Measurements from ENCODE around the gene KCNQ4. TPM values are rescaled to one million over a fixed set of nuclear protein-coding genes. Genes with fewer than 3 reads are reported as not detected.

KCNQ4 gene
- 1.4 TPM for total RNA-seq

GRCh38 chr1:40783001-40783905 lies at the start of gene KCNQ4:
KCNQ4 (plus strand) TSS chr1:40783787; CDS start chr1:40784094, 307 bp downstream.

GRCh38 chr1:40862008-40862863 lies 78.6 kb downstream of the KCNQ4 start, which contains the start of gene CITED4:
CITED4 (minus strand) TSS chr1:40862363; CDS start chr1:40862127, 236 bp downstream.

Small RNA genes within 50 kb of the gene (small RNA-seq; reads per million reads assigned to genes)
- gene MIR30C1 (13.8 reads per million, percentile 94 among the genes with 10 or more reads in this experiment), gene MIR30E (332 reads per million, percentile 98 among the genes with 10 or more reads in this experiment), gene RN7SL326P (not detected)

Other genes starting within 250 kb of the KCNQ4 start
- 49.6 TPM for gene RIMS3, start 118.1 kb upstream of the KCNQ4 start, total RNA-seq
- gene NFYC, start 92.1 kb upstream of the KCNQ4 start, total RNA-seq, result 30.7 TPM
- 3.0 TPM for gene CITED4, start 78.6 kb downstream of the KCNQ4 start, total RNA-seq
- 24.0 TPM for gene CTPS1, start 195.9 kb downstream of the KCNQ4 start, total RNA-seq
- gene SLFNL1, start 237.9 kb downstream of the KCNQ4 start, total RNA-seq, result 0.92 TPM